ENCODE measurements around the gene ISL2.
A peak's percentile ranks its signal among the peaks of the same experiment; 100 is the strongest.

Gene ISL2

GRCh38 chr15:76343313-76343996 lies 6.9 kb downstream of the ISL2 start:
- no peak for DNase-seq

GRCh38 chr15:76344893-76345582 lies 8.5 kb downstream of the ISL2 start:
- DNase-seq, result no peak

GRCh38 chr15:76345583-76345879 lies 9.0 kb downstream of the ISL2 start:
- DNase-seq, result no peak

- DNase-seq, result peak; percentile 45
Observed at GRCh38 chr15:76345880-76346668, 9.5 kb downstream of the ISL2 start.

GRCh38 chr15:76346669-76347481 lies 10.3 kb downstream of the ISL2 start:
- peak; percentile 73 for DNase-seq

GRCh38 chr15:76347482-76348055 lies 11.0 kb downstream of the ISL2 start:
- DNase-seq, result peak; percentile 38

- DNase-seq, result peak; percentile 35
Observed at GRCh38 chr15:76349301-76350070, 12.9 kb downstream of the ISL2 start.

- no peak for DNase-seq
Observed at GRCh38 chr15:76353023-76353577, 16.5 kb downstream of the ISL2 start.

- no peak for DNase-seq
Observed at GRCh38 chr15:76353903-76354302, 17.3 kb downstream of the ISL2 start.

- DNase-seq, result no peak
Observed at GRCh38 chr15:76354823-76355440, 18.4 kb downstream of the ISL2 start.

- DNase-seq, result no peak
Observed at GRCh38 chr15:76358453-76358852, 21.9 kb downstream of the ISL2 start.

- no peak for DNase-seq
Observed at GRCh38 chr15:76359152-76359551, 22.6 kb downstream of the ISL2 start.

GRCh38 chr15:76360416-76360815 lies 23.8 kb downstream of the ISL2 start:
- no peak for DNase-seq

- no peak for DNase-seq
Observed at GRCh38 chr15:76363251-76363650, 26.7 kb downstream of the ISL2 start.

- DNase-seq, result no peak
Observed at GRCh38 chr15:76366714-76367113, 30.1 kb downstream of the ISL2 start.

- no peak for DNase-seq
Observed at GRCh38 chr15:76368122-76368621, 31.6 kb downstream of the ISL2 start.

GRCh38 chr15:76376029-76376428 lies 39.5 kb downstream of the ISL2 start:
- DNase-seq, result no peak

GRCh38 chr15:76376816-76377215 lies 40.2 kb downstream of the ISL2 start:
- DNase-seq, result no peak

- DNase-seq, result no peak
Observed at GRCh38 chr15:76377217-76377616, 40.6 kb downstream of the ISL2 start.

- no peak for DNase-seq
Observed at GRCh38 chr15:76377751-76378150, 41.2 kb downstream of the ISL2 start.

GRCh38 chr15:76378691-76379090 lies 42.1 kb downstream of the ISL2 start:
- DNase-seq, result no peak
